Subcutaneous abdominal adipose tissue (tissue), 5 donors: ENCODE results near the gene TRPM8.

Experiments used
- H3K27ac ChIP-seq: one replicate; pipeline ENCODE4 v1.7.0; 2013; ENCODE audit warnings: low read depth, mild to moderate bottlenecking, inconsistent platforms, low read length, moderate library complexity
- H3K27me3 ChIP-seq, 5 donors: one replicate each; pipeline ENCODE4 v1.7.0; 2013; ENCODE audit warnings: low read length in 5 of 5, inconsistent platforms in 1 of 5; ENCODE audit not compliant: control insufficient read depth in 5 of 5, insufficient read depth in 4 of 5
- H3K36me3 ChIP-seq, 5 donors: one replicate each; pipeline ENCODE4 v1.7.0; 2013; ENCODE audit warnings: low read length in 5 of 5; ENCODE audit not compliant: control insufficient read depth in 5 of 5, insufficient read depth in 5 of 5
- H3K4me1 ChIP-seq, 5 donors: one replicate each; pipeline ENCODE4 v1.7.0; 2013; ENCODE audit warnings: low read length in 5 of 5, mild to moderate bottlenecking in 3 of 5, moderate library complexity in 1 of 5; ENCODE audit not compliant: control insufficient read depth in 5 of 5, insufficient read depth in 5 of 5
- H3K4me3 ChIP-seq, 5 donors: one replicate each; pipeline ENCODE4 v1.7.0; 2013; ENCODE audit warnings: low read length in 5 of 5, low read depth in 1 of 5
- H3K9ac ChIP-seq, 5 donors: one replicate each; pipeline ENCODE4 v1.7.0; 2013; ENCODE audit warnings: low read length in 5 of 5, mild to moderate bottlenecking in 4 of 5, moderate library complexity in 3 of 5
- H3K9me3 ChIP-seq, 5 donors: one replicate each; pipeline ENCODE4 v1.7.0; 2013; ENCODE audit warnings: low read length in 5 of 5; ENCODE audit not compliant: control insufficient read depth in 5 of 5
- donor health status: healthy.
- donor health status: healthy.
- donor health status: healthy.
- donor health status: healthy.
- donor health status: healthy.

The TRPM8 gene

DNA sequence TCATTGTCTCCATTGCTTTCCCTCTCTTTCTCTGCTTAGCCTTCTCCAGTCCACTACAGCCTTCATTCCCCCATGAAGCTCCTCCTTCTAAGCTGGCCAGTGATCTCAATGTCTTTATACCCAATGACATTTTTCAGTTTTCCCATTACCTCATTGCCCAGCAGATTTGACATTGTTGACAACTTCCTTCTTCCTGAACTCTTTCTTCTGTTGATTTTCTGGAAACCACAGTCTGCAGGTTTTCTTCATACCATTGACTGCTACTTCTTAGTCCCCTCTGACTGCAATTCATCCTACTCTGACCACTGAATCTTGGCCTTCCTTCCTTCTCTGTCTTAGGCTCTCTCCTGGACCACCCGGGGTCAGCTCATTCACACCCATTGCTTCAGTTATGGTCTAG is 110.5 kb downstream of the TRPM8 start:
- H3K9ac ChIP-seq: no peak overlapping the region
- no peak overlapping the region for H3K27ac ChIP-seq
- H3K9me3 ChIP-seq: peaks cover 0 to 8% (median 5%) of the 10 kb centered on the region in 5 donors
- no peak overlapping the region for H3K4me3 ChIP-seq
- H3K4me1 ChIP-seq: peaks cover 0 to 6% (median 4%) of the 10 kb centered on the region in 5 donors
- H3K27me3 ChIP-seq: peaks cover 0 to 15% (median 8%) of the 10 kb centered on the region in 5 donors
- H3K36me3 ChIP-seq: no peaks in the 10 kb centered on the region

DNA sequence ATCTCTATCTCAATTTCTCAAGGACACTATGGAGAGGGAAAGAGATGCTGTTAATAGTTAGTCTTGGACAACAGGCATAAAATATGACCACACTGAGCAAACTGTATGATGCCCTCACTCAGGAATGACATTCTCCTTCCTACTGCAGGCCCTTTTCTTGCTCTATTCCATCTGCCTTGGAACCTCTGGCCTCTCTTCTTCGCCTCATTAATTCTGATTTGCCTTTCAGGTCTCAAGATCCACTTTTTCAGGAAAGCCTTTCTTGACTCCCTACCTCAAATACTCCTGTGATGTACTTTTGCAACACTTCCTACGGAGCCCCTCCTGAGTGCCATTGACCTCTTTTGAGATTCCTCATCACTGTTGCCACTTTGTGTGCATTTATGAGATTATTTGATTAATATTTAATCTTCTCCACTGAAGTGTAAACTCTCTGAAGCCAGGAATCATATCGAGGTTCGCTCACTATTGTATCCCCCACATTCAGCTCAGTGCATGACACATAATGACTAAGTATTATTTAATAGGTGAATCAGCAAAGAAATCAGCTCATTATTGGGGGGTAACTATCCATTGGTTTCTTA is 112.1 kb downstream of the TRPM8 start:
- Histone ChIP-seq H3K9me3 (peaks cover 0 to 12% (median 10%) of the 10 kb centered on the region in 5 donors), H3K27me3 (peaks cover 0 to 16% (median 8%) of the 10 kb centered on the region in 5 donors), H3K36me3 (no peaks in the 10 kb centered on the region), H3K4me3 (no peak overlapping the region), H3K27ac (no peak overlapping the region), H3K9ac (no peak overlapping the region), H3K4me1 (peaks cover 0 to 6% (median 4%) of the 10 kb centered on the region in 5 donors)

DNA sequence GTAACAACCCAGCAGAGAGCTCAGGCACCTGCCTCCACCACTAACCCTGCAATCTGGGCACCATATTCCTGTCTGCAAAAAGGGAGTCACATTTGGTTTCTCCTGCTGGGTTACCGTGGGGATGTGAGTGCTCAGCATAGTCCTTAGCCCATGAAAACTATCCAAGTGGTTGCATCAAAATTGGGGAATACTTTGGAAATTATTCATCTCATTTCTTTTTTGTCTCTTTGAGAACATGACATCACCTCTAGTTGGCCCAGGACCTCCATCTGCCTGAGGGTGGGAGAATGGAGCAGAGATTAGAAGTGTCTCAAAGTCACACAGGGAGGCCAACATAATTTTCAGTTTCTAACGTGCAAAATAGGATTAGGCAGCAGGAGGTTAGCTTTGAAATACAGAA is 114.0 kb downstream of the TRPM8 start:
- no peak overlapping the region for H3K4me3 ChIP-seq
- no peak overlapping the region for H3K27ac ChIP-seq
- no peaks in the 10 kb centered on the region for H3K36me3 ChIP-seq
- H3K9ac ChIP-seq: no peak overlapping the region
- H3K9me3 ChIP-seq: peaks cover 0 to 26% (median 20%) of the 10 kb centered on the region in 5 donors
- H3K27me3 ChIP-seq: peaks cover 7 to 23% (median 13%) of the 10 kb centered on the region in 5 donors
- H3K4me1 ChIP-seq: peaks cover 0 to 3% (median 0%) of the 10 kb centered on the region in 5 donors

DNA sequence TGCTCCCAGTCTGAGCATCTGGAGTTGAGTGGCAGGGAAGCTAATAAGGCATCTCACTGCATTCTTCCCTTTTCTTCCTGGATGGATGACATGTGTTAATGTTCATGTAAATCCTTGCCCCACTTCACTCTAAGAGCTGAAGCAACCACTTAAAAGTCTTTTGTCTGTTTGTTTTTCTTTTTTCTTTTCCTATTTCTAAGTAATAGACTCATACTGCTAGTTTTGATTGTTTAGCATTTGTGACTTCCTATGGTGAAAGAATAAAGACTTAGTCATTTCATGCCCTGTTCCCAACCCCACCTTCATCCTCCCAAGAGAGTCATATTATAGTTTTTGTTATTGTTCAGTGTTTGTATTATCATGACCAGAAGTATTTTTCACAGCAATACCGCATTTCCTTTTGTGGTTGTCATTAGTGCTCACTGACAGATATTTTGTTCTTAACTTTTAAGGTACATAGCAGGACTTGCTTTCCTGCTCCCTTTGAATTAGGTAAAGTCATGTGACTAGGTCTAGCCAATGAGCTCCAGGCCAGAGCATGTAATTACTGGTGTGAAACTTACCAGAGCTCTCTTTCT is 115.2 kb downstream of the TRPM8 start:
- Histone ChIP-seq H3K4me1 (no peaks in the 10 kb centered on the region), H3K27ac (no peak overlapping the region), H3K9ac (no peak overlapping the region), H3K27me3 (peaks cover 5 to 21% (median 7%) of the 10 kb centered on the region in 5 donors), H3K9me3 (peaks cover 0 to 26% (median 21%) of the 10 kb centered on the region in 5 donors), H3K4me3 (no peak overlapping the region), H3K36me3 (no peaks in the 10 kb centered on the region)

DNA sequence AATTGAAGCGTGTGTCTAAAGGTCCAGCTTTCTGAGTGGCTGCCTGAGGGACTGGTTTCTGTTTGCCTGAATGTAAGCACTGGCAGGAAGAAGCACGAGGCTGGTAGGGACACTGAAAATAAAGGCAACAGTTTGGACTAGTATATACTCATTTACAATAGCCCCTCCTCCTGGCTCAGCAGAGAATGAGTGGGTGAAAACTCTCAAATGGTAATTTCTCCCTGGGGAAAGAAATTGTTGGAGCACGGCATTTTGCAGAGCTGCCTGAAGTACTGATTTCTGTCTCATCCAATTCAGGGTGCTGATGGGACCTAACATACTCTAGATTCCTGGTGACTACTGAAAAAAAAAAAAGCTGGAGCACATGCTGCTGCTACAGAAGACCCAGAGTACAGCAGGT is 116.0 kb downstream of the TRPM8 start:
- peaks cover 0 to 26% (median 21%) of the 10 kb centered on the region in 5 donors for H3K9me3 ChIP-seq
- H3K36me3 ChIP-seq: no peaks in the 10 kb centered on the region
- H3K9ac ChIP-seq: no peak overlapping the region
- no peak overlapping the region for H3K27ac ChIP-seq
- peaks cover 4 to 19% (median 7%) of the 10 kb centered on the region in 5 donors for H3K27me3 ChIP-seq
- no peak overlapping the region for H3K4me3 ChIP-seq
- H3K4me1 ChIP-seq: no peaks in the 10 kb centered on the region

DNA sequence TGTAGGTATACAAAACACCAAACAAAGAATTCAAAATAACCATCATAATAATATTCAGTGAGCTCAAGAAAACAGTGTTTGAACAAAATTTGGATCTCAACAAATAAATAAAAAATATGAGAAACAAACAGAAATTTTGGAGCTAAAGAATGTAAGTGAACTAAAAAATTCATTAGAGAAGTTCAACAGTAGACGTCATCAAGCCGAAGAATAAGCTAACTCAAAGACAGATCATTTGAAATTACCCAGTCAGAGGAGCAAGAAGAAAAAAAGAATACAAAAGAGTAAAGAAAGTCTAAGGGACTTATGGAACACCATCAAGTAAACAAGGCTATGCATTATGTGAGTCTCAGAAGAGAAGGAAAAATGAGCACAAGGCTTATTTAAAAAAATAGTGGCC is 116.7 kb downstream of the TRPM8 start:
- Histone ChIP-seq H3K4me3 (no peak overlapping the region), H3K36me3 (no peaks in the 10 kb centered on the region), H3K27me3 (peaks cover 4 to 18% (median 7%) of the 10 kb centered on the region in 5 donors), H3K4me1 (no peaks in the 10 kb centered on the region), H3K9me3 (peaks cover 0 to 26% (median 21%) of the 10 kb centered on the region in 5 donors), H3K9ac (no peak overlapping the region), H3K27ac (no peak overlapping the region)

DNA sequence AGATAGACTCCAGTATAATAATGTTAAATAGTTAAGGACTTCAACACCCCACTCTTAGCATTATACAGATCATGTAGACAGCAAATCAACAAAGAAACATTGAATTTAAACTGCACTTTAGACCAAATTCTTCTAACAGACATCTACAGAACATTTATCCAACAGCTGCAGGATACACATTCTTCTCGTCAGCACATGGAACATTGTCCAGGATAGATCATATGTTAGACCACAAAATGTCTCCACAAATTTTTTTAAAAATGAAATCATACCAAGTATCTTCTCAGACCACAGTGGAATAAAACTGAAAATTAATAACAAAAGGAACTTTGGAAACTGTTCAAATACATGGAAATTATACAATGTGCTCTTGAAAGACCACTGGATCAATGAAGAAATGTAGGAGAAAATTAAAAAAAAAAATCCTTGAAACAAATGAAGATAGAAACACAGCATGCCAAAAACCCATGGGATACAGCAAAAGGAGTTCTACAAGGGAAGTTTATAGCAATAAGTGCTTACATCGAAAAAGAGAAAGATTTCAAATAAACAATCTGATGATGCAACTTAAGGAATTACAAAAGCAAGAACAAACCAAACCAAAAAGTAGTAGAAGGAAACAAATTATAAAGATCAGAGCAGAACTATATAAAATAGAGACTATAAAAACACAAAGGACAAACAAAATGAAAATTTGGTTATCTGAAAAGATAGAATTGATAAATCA is 121.1 kb downstream of the TRPM8 start:
- no peaks in the 10 kb centered on the region for H3K4me1 ChIP-seq
- no peak overlapping the region for H3K9ac ChIP-seq
- no peak overlapping the region for H3K27ac ChIP-seq
- no peaks in the 10 kb centered on the region for H3K36me3 ChIP-seq
- H3K27me3 ChIP-seq: peaks cover 0 to 8% (median 7%) of the 10 kb centered on the region in 5 donors
- peaks cover 0 to 22% (median 18%) of the 10 kb centered on the region in 5 donors for H3K9me3 ChIP-seq
- H3K4me3 ChIP-seq: no peak overlapping the region

DNA sequence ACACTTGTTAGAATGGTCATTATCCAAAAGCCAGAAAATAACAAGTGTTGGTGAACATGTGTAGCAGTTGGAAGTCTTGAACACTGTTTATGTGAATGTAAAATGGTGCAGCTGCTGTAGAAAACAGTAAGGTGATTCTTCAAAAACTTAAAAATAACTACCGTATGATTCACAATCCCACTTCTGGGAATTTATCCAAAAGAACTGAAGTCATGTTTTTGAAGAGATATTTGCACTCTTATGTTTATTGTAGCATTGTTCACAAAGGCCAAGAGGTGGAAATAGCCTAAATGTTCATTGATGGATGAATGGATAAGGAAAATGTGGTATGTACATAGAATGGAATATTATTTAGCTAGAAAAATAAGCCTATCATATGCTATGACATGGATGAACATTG is 127.0 kb downstream of the TRPM8 start:
- no peaks in the 10 kb centered on the region for H3K4me1 ChIP-seq
- H3K27ac ChIP-seq: no peak overlapping the region
- no peaks in the 10 kb centered on the region for H3K36me3 ChIP-seq
- H3K9me3 ChIP-seq: no peaks in the 10 kb centered on the region
- no peak overlapping the region for H3K9ac ChIP-seq
- H3K4me3 ChIP-seq: no peak overlapping the region
- no peaks in the 10 kb centered on the region for H3K27me3 ChIP-seq

DNA sequence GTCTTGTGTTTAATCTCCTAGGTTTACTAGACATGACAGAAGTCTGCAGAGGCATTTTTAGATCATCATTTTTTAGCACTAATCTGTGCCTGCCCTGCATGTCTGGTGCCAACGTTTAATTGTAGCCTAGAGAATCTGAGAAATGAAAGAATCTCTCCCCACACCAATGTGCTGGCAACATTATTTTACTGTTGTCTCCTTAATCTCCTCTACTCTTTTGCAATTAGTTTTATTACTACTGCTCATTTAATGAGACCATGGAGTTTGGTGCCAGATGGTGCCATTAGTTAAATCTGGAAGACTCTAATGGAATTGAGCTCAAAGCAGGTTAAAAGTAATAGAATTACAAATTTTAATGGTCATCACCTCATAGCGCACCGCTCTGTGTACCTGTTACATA is 129.3 kb downstream of the TRPM8 start:
- Histone ChIP-seq H3K4me3 (no peak overlapping the region), H3K4me1 (no peaks in the 10 kb centered on the region), H3K27me3 (peaks cover 0 to 3% (median 0%) of the 10 kb centered on the region in 5 donors), H3K9me3 (no peaks in the 10 kb centered on the region), H3K27ac (no peak overlapping the region), H3K9ac (no peak overlapping the region), H3K36me3 (no peaks in the 10 kb centered on the region)

DNA sequence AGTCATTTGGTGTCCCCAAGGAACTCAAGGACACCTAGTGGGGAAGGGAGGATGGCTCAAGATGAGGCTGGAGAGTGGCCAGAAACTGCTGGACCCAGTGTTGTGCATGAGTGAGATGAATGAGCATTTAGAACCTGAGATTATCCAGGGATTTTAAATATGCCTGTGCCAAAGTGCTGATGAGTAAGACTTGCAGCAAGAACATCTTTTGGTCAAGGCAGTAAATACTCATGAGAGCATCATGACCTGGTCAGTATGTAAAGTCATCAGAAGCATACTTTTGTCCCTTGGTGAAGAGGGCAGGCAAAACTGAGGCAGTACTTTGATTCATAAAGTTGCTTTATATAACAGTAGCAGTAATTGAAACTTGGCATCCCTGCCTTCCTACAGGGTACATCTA is 130.2 kb downstream of the TRPM8 start:
- no peaks in the 10 kb centered on the region for H3K36me3 ChIP-seq
- no peak overlapping the region for H3K9ac ChIP-seq
- no peaks in the 10 kb centered on the region for H3K4me1 ChIP-seq
- H3K27me3 ChIP-seq: peaks cover 0 to 3% (median 2%) of the 10 kb centered on the region in 5 donors
- H3K4me3 ChIP-seq: no peak overlapping the region
- no peak overlapping the region for H3K27ac ChIP-seq
- no peaks in the 10 kb centered on the region for H3K9me3 ChIP-seq
